HL-60/S4 treated with phorbol 12-myristate 13-acetate at 8.2 ng/mL for 4 days and 3 days (cell line): ENCODE results near the gene ARHGEF19.
"Not testable (repeated sequence)": the region's sequence is repeated elsewhere in the genome, so short reads cannot be mapped to it uniquely, and the experiment has no call there.

Experiments used
- in situ Hi-C: fragments of 300-500 bp; cut with MboI; formaldehyde crosslinking; loops from 2 replicates; pipeline ENCODE4 v1.15.0; 2022; ENCODE audit warnings: low sequenced_read_pairs

ARHGEF19 gene

GRCh38 chr1:16168622-16169360 is 43.7 kb downstream of the ARHGEF19 start:
- in situ Hi-C loops = no loop called here

- in situ Hi-C loops = not testable (repeated sequence)
Measured at GRCh38 chr1:16168144-16168495, 44.3 kb downstream of the ARHGEF19 start.

- in situ Hi-C loops = no loop called here
Measured at GRCh38 chr1:16167331-16168143, 44.9 kb downstream of the ARHGEF19 start.

GRCh38 chr1:16166117-16166516 is 46.3 kb downstream of the ARHGEF19 start:
- in situ Hi-C loops = no loop called here

DNA sequence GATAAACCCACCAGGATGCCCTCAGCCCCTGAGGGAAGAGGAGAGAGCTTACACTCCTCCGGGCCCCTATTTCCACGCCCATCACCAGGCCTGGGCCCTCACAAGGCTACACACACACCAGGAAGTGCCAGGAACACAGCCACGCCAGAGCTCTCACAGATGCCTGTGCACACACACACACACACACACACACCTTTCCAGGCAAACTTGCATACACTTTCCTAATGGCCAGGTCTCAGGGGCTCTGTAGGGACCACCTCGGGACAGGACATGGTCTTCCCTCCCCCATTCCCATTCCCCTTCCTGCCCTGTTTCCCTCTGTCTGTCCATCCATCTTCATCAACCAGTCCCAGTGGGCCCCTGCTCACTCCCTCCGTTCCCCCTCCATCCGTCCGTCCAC is 46.9 kb downstream of the ARHGEF19 start:
- in situ Hi-C loops = no loop called here

DNA sequence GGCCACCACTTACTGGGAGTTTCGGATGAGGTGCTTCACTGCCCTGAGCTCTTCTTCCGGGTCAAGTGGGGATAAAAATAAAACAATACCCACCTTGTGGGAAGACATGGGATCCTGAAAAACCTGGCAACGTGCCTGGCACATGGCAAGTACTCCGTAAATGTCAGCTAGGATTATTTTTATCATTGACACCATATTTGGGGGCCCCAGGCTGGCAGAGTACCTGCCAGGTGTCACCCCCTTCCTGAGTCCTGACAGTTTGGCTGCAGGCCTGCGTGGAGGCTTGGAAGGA is 47.4 kb downstream of the ARHGEF19 start:
- in situ Hi-C loops = no loop called here

GRCh38 chr1:16164213-16165072 is 48.0 kb downstream of the ARHGEF19 start:
- in situ Hi-C loops = no loop called here

- in situ Hi-C loops = not testable (repeated sequence)
Measured at GRCh38 chr1:16163608-16164212, 48.7 kb downstream of the ARHGEF19 start.

- in situ Hi-C loops = no loop called here
Measured at GRCh38 chr1:16162163-16162822, 50.2 kb downstream of the ARHGEF19 start.

GRCh38 chr1:16161717-16162116 is 50.7 kb downstream of the ARHGEF19 start:
- in situ Hi-C loops = no loop called here

DNA sequence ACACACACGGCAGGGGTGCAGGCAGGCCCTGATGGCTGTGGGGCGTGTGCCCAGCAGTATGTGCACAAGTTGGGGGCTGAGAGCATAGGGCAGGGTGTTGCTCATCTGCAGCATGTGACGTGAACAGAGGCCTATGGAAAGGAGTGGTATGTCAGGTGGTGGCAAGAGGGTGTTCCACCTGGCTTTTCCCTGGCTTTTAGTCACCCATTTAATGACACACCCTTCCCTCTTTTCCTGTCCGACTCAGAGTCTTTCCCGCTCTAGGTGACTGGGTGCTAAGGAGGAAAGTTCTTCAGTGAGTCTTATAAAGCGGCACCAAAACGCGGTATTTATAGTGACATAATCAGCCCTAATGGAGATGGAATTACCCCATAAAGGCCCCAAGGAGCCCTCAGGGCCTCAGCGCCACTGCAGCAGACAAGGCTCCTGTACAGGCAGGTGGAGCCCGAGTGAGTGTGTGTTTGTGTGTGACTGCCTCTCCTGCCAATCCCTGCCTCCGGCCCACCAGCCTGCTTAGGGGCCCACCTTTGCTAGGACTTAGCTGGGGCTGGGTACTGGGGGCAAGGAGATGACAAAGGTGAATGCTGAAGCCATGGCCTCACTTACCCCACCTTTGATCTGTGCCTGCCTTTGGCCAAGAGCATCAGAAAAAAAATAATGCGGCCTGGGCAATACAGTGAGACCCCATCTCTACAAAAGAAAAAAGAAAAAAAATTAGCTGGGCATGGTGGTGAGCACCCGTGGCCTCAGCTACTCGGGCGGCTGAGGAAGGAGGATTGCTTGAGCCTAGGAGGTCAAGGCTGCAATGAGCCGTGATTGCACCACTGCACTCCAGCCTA is 53.2 kb downstream of the ARHGEF19 start:
- in situ Hi-C loops = no loop called here

- in situ Hi-C loops = no loop called here
Measured at GRCh38 chr1:16158025-16158424, 54.4 kb downstream of the ARHGEF19 start.

DNA sequence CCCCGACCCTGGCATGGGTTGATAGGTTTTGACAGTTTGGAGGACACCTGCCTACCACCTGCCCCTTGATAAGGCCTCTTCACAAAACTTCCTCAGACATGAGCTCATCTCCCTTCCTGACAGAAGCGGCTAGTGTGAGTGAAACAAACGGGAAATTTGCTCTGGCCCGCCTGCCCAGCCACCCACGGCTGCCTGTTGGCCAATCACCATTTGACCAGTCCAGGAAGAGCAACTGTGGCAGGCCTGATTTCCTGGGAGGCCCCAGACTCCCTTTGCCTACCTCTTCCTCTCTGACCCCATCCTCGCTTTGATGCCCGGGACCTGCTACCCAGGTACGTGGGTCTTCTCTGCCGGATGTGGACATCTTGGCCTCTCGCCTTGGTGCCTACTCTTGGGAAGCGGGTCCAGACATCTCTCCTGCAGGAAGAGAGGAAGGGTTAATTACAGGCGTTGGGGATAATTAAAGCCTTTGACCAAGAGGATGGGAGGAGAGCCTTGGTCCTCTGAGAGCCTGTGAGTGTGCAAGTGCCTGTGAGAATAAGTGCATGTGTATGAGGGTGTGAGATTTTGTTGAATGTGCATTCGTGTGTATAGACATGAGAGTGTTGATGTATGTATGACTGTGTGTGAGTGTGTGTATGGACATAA is 55.5 kb downstream of the ARHGEF19 start:
- in situ Hi-C loops = no loop called here

DNA sequence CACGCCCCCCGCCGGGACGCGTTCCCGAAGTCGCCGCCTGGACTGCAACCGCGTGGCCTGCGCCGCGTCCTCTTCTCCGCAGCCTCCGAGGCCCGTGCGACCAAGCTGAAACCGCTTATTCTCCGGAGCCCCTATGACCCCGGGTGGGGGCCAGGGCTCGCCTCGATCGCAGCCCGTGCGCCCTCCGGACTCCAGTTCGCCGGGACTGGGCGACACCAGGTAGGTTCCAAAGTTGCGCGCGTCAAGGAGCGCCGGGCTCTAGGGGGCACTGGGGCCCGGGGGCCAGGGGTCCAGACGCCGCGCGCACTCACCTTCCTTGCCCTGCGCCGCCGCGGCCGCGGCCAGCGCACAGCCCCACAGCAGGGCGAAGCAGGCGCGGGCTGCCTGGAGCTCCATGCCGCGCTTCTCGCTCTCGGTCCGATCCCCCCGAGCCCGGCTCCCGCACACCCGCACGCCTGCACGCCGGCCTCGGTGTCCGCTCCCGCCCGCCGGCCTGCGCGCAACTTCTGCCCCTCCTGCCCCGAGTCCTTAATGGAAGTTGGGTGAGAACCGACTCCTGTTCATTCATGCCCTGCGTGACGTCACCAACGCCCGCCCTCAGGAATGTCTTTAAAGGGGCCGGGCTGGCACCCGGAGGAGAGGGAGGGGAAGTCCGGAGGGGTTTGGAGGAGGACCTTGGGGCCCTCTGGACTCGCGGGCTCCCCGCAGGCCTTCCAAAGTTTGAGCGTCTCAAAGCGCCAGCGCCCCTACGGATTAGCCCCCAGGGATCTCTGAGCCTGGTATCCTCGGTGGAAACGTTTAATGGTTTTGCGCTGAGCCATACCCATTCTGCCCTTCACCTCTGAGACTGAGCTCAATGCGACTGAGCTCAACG is 56.7 kb downstream of the ARHGEF19 start, which contains the start of gene EPHA2:
Gene EPHA2, minus strand, starts transcription at position 533 of the 874 bp plus-strand sequence. Its CDS starts 137 bp downstream, at position 396.
- in situ Hi-C loops = no loop called here

GRCh38 chr1:16153999-16154673 is 58.3 kb downstream of the ARHGEF19 start:
- in situ Hi-C loops = no loop called here

DNA sequence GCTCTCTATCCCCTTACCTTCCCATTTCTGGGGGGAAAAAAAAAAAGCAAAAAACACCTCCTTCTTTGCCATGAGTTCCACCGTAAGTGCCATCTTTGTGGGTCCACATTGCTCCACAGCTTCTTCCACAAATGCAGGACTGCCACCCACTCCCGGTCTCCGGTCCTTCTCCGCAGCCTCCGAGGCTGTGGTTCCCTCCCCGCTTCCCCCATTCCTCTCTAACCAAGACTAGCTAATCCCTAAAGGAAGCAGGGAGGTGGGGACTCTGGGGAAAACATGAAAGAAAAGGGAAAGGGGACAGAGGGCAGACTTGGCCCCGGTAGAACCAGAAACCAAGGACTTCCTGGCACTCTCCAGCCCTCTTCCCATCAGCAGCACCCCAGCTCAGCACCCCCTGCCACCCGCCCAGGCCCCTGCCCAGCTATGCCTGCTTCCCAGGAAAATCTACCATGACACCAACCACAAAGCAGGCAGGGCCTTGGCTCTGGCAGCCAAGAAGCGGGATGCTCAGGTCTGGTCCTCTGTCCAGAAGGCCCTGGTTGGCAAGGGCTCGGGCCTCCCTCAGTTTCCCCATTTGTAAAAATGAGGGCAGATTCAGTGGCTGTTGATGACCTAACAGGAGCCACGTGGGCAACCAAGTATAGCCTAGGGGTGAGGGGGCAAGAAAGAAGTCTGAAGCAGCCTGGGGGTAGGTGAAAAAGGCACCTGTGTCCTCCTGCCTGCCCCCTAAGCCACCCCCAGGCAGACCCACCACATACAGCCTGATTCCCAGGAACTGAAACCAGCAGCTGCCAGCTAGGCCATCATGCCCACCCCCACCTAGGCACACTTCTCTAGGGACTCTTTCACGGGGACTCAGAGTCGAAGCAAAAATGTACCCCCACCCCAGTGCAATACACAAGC is 59.1 kb downstream of the ARHGEF19 start:
- in situ Hi-C loops = no loop called here
